LNCAP (cell line): ENCODE data around the gene MMRN2.

ENCODE experiments used
- CTCF ChIP-seq: fragments of 450-650 bp; IDR thresholded peaks from 2 replicates; pipeline ENCODE4 v1.5.1; 2017; ENCODE audit warnings: mild to moderate bottlenecking

MMRN2 gene

GRCh38 chr10:86963341-86963919, 6.0 kb upstream of the MMRN2 start:
- TF ChIP-seq CTCF, result no peak

GRCh38 chr10:86962981-86963310, 5.5 kb upstream of the MMRN2 start:
- TF ChIP-seq CTCF, result no peak

- TF ChIP-seq CTCF, result no peak
These were observed 4.9 kb upstream of the MMRN2 start for GRCh38 chr10:86962136-86962980.

GRCh38 chr10:86961481-86962091, 4.2 kb upstream of the MMRN2 start:
- TF ChIP-seq CTCF, result no peak

GRCh38 chr10:86960863-86961434, 3.5 kb upstream of the MMRN2 start:
- no peak for TF ChIP-seq CTCF

- TF ChIP-seq CTCF, result peak; percentile 64
These were observed 2.8 kb upstream of the MMRN2 start for GRCh38 chr10:86960003-86960862.

GRCh38 chr10:86959737-86960002, 2.3 kb upstream of the MMRN2 start:
- TF ChIP-seq CTCF, result no peak
